G401.6 (cell line): ENCODE measurements around the gene UBASH3B.

Source experiments
- FAIRE-seq: peaks from 2 replicates; lab custom pipeline; 2012; peaks lifted over from hg19 to GRCh38; lab: Jason Lieb, UNC

UBASH3B gene

DNA sequence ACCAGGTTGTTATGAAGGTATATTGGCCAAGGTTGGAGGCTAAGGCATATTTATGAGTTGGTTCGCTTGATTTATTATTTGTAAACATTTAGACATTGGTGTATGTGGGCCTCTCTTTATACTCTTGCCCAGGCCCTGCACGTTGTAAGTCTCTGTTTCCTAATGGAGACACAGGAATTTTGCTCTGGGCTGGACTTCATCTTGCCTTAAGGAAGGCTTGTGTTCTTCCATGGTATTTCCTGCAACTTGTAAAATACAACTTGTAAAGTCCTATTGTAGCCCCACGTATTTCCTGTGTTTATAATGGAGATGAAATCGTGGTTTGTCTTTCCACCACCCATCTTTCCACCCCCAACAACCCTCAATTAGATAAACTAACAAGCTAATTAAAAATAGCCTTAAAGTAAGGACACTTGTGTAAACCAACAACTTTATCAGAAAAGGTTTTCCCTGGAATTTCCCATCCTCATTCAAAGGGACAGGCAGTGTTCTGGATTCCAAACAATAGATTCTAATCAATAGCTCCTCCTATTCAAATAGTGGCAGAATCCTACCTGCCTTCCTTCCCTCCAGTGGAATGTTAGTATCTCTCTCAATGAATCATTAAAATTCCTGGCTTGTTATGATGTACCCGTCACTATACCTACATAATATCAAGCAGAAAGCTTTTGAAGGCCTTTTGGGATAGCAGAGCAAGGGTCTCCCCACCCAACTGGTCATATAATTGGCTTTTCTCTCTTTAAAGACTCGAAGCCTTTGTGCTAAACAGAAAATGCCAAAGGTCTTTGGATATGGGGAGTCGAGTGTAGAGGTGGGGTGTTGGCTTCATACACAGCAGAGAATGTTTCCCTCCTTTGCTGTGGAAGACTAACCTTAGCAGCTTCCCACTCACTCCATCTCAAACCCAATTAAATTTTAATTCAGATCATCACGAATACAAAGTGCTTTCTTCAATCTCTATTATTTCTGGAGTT lies 77.1 kb downstream of the UBASH3B start:
- no peak for FAIRE-seq

DNA sequence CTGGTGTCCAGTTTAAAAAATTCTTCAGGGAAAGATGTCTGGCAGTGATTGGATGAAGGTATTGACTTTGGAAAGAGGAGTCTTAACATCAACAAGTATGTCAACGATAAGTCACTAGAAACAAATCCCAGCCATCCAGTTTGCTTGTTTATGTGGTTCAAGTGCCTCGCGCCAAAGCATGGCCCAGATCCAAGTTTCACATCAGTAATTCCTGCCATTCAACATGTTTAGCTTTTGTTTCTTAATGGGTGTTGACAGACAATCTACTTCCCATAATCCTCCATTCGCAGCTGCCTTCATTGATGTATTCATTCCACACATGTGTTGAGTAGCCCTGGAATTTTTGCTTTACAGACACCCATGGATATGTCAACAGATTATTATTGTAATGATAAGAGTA lies 77.8 kb downstream of the UBASH3B start:
- FAIRE-seq: no peak

DNA sequence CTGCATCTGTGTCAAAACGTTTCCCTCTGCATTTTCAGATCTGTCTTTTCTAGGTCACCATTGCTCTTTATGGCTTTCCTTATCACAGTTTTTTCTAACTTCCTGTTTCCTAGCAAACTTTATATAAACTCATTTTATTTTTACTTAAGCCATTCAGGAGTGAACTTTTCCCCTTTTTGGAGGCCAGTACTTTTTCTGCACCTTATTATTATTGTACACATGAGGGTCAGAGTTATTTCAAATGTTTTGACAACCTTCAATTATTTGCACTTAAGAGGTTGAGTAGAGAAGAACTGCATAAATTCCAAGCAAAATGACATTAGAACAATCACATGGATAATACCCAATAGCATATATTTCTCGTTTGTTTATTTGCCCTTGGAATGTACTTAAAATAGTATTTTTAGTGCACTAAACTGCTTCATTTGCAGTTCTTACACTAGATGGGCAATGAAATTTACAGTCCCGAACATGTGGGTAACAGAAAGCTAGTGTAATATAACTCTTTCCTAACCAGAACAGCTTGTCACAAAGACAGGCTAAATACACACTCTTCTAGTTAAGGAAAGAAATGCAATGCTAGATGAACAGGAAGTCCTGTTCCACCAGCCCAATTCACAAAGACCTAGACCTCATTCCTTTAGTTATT lies 79.5 kb downstream of the UBASH3B start:
- FAIRE-seq: no peak

DNA sequence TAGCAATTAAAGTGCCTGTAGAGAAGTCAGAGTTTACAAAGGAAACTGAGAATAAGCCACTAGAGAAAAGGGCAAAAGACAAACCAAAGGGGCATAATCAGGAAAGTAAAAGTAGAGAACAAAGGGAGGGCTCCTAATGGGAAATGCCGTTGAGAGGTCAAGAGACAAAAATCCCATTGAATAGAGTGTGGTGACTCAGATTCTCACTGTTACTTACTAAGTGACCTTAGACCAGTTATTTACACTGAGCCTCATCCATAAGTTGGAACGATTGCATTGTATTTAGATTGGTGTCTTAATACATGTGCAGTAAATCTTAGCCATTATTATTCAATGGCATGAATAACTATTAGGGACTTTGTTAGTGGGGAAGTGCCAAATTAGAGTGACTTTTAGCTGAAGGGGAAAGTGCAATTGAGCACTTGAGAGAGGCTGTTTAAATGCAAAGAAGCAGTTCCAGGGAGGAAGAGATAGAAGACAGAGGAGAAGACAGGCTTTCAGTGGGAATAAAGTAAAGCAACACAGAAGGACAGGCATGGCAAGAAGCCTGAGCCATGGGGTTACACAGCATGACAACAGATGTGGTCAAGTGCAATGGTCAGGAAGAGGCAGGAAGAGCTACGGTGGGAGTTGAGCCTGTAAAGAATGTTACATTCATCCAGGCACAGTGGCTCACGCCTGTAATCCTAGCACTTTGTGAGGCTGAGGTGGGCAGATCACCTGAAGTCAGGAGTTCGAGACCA lies 82.6 kb downstream of the UBASH3B start:
- FAIRE-seq: no peak

DNA sequence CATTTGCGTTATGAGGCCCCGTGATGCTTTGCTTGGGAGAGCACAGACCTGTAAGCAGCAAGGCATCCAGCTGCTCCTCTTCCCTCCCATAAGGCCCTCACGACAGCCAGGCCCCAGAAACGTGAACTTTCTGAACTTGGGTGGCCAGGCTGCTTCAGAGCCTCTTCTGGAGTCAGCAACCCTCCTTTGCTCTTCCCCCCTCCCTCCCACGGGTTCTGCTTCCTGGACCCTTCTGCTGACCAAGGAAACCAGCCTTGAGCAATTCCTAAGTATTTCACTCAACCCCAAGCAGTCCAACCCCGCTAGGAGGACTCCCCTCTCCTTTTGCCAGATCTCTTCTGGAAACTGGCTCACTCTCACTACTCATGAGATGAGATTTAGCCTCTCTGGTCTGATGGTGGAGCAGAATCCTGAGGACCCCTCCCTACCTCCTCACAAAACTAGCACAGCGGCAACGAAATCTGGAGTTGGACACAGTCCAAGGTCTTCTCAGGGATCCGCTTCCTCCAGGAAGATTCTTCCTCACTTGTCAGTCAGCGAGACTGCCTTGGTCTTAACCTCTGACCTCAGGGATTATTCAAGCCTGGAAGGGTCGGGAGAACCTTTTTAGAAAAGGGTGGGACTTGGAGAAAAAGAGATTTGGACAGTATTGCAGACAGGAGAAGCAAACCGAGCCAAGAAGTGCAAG lies 86.2 kb downstream of the UBASH3B start:
- no peak for FAIRE-seq

DNA sequence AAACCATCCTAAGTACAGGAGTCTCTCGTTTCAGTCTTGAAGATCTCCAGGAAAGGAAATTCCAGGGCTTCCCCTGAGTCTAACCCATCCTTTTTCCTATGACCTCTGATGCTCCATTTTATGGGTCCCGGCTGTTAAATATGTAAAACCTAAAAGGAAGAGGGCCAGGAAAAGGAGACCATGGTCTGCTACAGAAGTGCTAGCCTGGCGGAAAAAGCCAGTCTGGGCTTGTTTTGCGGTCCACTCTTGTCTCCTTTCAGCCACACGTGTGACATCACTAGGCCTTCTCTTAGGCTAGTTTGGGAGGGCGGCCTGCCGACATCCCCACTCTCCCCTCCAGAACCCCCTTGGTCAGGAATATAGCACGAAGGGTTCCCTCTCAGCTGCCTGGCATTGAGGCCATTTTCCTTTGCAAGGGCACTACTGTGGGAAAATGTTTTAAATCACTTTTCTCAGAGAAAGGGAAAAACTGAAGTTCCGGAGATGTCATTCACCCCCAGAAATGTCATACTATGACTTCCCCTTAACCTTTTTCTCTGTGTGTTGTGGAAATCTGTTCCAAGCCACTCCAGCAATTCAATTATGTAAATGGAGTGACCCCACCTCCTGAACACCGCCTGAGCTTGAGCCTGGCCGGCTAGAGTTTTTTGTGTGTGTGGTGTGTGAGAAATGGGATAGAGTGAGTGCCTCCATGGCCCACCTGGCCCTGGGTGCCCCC lies 86.9 kb downstream of the UBASH3B start:
- no peak for FAIRE-seq

DNA sequence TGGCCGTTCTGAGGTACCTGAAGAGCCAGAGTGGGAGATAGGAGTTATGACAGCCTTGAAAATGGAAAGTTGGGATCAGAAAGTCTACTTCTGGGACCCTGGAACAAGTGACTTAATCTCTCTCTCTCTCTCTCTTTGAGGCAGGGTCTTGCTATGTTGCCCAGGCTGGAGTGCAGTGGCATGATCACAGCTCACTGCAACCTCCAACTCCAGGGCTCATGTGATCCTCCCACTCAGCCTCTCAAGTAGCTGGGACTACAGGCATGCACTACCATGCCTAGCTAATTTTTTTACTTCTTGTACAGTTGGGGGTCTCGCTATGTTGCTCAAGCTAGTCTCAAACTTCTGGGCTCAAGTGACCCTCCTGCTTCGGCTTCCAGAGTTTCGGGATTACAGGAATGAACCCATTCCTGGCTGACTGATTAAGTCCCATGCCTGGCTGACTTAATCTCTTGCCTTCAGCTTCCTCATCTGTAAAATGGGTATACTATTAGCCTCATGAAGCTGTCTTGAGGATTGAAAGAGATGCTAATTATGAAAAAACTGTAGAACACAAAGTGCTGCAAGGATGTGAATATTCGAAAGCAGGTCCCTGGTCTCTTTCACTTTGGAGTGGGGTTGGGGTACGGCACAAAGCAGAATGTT lies 87.7 kb downstream of the UBASH3B start:
- FAIRE-seq: no peak

DNA sequence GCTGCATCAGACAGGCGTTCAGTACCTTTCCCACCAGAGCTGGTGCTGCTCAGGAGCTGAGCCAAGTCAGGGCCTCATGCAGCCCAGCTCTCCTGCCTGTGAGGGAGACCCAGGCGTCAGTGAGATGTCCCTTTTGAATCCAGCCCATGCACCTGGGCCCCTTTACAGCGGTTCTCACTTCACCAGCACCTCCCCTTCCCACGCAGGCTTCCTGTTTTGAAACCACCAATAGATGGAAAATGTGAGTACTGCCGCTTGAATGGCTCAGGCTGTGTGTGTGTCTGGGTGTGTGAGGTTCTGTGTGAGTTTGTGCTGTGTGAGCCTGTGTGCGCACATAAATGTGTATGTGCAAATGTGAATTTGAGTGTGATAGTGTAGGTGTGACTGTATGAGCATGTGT lies 88.4 kb downstream of the UBASH3B start:
- no peak for FAIRE-seq

DNA sequence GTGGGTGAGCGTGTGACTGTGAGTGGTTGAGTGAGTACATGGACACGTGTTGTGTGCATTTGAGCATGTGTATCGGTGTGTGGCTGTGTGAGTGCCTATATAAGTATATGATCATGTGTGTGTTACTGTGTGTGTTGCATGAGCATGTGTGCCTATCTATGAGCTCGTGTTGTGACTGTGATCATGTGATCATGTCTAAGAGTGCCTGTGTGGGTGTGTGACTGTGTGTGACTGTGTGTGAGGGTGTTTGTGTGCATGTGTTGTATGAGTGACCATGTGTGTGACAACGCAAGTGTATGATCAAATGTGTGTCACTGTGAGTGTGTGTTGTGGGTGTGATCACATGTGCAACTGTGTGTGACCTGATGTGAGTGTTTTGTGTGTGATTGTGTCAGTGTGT lies 88.8 kb downstream of the UBASH3B start:
- no peak for FAIRE-seq

DNA sequence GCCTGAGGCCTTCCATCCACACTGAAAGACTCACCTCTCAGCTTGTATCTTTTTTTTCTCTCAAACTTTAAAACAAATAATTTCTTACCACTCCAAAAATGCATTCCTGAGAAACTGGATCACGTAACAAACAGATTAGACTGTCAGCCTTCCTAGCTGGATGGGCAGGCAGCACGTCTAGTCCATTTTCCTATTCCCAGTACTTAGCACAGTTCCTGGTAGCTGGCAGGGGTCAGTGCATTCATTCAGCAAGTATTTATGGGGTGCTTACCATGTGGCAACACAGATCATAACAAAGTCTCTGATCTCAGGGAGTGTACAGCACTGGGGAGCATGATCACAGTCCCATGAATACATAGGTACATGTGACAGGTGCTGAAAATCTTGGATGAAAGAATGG lies 89.6 kb downstream of the UBASH3B start:
- no peak for FAIRE-seq

DNA sequence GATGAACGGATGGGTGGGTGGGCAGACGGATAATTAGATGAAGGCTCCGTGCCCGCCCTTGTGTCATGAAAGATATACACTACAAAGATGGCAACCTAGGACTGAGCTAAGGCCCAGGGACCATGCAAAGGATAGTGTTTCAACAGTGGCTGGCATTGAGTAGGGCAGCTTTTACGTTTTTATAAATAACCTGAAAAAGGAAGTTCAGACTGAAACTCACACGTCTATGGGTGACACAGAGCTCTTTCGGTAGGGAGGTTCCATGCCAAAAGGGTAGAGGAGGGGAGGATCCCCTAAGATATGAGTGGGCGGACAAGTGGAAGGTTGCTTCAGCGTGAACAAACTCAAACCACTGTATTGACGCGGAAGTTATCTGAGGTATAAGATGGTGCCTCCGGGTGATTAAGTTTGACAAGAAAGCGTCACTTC lies 90.5 kb downstream of the UBASH3B start:
- FAIRE-seq: no peak

DNA sequence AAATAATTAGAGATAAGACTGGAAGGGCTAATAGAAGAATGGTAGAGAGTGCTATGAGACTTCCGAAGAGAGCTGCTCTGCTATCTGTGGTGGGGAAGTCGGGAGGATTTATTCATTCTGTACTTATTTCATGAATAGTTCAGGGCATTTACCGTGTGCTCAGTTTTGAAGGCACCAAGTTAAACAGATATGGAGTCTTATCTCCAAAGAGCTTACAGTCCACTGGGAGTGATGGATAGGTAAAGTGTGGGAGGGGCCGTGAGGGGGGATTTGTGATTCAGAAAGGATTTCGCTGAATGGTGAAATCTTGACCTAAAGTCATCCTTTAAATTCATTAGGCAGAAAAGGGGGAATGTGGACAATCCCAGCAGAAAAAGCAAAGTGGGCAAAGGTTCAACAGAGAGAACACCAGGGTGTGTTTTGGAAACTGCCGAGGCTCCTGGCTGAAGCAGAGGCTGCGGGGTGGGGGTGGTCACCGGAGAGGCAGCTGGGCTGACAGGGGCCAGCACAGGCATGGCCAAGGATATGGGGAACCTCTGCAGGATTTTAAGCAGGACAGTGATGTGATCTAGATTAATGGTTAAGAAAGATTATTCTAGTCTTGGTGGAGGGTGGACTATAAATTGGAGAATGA lies 91.2 kb downstream of the UBASH3B start:
- FAIRE-seq: no peak

DNA sequence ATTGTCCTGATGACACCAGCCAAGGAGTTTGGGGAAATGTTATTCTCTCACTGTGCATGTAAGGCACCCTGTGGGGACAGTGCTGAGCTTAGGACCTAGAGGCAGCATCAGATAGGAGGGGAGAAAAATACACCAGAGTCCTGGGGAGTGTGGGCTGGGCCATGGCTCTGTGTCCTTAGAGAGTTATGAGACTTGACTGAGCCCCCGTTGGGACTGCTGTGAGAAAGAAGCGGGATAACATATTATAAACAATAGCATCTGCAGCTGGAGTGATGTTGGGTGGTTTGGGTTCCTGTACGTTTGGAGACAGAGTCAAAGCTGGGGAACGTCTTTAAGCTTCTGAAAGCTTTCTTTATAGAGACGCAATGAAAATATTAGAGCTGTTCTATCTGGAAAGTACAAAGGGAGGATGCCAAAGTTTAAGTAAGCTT lies 91.8 kb downstream of the UBASH3B start:
- no peak for FAIRE-seq

DNA sequence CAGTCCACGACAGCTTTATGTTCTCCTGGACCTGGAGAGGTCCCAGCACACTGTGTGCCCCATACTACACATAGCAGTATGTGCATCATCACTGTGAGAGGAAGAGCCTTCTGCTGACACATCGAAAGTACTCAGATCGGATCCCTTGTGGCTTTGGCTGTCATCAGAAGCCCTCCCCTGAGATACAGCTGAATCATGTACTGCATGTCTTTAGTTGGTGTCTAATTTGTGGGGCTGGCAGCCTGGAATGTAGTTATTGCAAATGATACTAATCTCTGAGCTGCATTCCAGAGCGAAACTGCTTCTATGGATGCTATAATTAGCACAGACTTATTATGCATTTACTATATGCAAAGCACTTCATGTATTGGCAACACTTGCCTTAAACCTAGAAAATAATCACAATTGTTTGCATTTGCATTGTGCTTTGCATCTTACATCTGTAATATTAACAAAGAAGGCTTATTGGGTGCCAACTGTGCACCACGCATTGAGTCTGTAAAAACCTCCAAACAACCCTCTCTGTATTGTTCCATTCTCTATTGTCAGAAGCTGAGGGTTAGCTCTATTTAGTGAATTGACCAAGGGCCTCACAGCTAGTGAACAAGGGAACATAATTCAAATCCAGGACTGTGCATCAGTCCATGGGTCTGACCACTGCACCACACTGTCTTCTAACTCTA lies 93.6 kb downstream of the UBASH3B start:
- no peak for FAIRE-seq

DNA sequence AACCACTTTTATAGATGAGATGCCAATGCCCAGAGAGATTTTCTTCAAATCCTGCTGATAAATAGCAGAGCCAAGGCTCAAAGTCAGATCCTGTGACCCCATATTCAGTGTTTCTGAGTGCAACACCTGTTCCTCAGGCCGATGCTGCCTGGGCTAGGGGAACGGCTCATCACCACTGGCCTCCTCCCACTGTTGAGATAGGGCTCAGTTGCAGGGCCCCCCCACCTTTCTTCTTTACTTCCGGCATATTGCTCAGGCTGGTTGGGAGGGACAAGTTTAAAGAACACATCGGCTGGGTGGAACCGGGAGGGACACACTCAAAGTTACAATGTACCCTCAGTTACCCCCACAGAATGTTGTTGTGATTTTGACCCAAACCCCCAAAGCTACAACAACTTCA lies 94.5 kb downstream of the UBASH3B start:
- FAIRE-seq: no peak

DNA sequence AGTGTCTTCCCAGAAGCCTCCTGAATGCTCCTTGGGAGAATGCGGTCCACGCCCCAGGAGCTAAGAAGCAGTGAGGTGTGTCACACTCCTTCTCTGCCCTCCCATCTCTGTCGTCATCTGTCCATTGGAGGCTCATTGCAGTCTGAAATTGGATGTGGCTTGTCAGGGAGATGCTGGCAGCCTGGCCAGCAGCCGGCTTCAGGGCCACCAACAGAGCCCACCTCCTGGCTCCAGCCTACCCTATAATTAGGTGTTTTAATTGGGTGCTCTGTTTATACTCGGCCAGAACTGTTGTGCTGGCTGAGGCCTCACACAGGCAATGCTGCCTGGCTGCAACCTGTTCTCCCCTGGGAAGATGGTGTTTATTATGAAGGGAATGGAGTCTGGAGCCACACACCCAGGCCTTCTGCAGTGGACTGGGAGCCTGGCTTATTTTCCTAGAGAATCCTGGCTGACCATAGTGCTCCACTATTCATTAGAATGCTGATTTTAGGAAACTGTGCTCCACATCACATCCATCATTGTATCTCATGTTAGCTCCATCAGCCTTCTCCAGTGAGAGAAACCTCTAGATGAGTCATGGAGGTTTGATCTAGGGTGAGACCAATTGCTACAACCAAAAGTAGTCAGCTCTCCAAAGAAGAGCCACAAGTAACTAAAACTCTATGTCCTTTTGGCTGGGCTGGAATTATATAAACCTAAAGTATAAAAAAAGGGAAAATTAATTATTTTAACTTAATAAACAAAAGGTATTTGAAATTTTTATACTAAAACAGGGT lies 96.0 kb downstream of the UBASH3B start:
- no peak for FAIRE-seq

DNA sequence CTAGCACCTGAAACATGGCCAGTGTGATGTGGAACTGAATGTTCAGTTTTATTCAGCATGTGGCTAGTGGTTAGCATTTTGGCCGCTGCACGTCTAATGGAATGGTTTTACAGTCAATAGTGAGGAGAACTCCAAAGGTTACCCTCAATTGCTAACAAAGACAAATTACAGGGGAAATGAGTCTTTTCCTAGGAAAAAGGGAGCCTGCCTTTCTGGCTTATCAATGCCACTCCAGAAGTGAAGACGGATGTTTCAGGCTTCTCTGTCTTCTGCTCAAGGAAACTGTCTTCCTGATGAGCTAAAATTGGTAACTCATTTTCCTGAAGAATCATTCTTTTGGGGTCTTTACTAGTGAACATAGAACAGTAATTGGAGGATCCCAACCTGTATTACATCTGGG lies 98.5 kb downstream of the UBASH3B start:
- FAIRE-seq: no peak

DNA sequence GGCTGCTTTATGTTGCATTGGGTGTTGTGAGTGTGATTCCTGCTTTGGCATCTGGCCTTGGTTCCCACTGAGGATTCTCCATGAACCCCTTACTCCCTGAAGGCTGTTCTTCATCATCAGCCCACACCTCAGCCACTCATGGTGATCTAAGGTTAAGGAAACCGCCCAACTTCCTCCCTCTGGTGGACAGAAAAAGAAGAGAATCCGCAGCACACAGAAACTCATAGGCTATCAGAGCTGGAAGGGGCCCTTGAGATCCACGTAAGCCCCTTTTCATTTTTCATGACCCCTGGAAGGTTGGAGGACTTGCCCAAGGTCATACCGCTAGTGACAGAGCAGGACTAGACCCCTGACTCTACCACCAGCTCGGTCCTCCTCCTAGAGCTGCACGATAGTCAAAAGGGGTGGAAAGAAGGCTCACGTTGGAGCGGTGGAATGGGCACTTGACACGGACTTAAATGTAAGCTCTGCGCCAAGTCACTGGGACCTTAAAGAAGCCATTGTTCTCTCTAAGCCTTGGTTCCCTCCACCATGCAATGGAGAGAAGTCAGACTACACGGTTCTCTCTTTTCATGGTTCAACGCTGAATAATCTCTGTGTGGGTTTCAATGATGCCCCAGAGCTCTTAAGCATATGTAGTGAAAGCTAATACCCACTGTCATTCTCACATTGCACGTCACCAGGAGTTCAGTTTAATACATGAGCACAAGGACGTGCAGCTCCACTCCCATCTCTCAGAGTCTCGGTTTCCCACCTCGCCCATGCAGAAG lies 99.2 kb downstream of the UBASH3B start:
- no peak for FAIRE-seq
